Astrocyte (in vitro differentiated cells and primary cell): ENCODE data around the gene NSUN3. TPM values are rescaled to one million over a fixed set of nuclear protein-coding genes. Genes with fewer than 3 reads are reported as not detected.

Source experiments
- DNase-seq: peaks from one replicate; pipeline ENCODE4 v3.0.0-alpha.2; 2010; ENCODE audit warnings: low read depth
- FAIRE-seq: peaks from 2 replicates; lab custom pipeline; 2011; peaks lifted over from hg19 to GRCh38; lab: Jason Lieb, UNC
- H2AFZ ChIP-seq: 2 replicates; pipeline ENCODE4 v1.6.0; 2012; ENCODE audit warnings: low read depth, low read length, inconsistent platforms
- H3K27ac ChIP-seq: 2 replicates; pipeline ENCODE4 v1.5.1; 2011; ENCODE audit warnings: low read depth, low read length, inconsistent platforms
- H3K27me3 ChIP-seq: 2 replicates; pipeline ENCODE4 v1.6.0; 2011; ENCODE audit warnings: low read length, inconsistent platforms; ENCODE audit not compliant: insufficient read depth
- H3K36me3 ChIP-seq: 2 replicates; pipeline ENCODE4 v1.5.1; 2011; ENCODE audit warnings: low read length, inconsistent platforms; ENCODE audit not compliant: insufficient read depth
- H3K4me1 ChIP-seq: 2 replicates; pipeline ENCODE4 v1.5.1; 2011; ENCODE audit warnings: low read length, inconsistent platforms; ENCODE audit not compliant: insufficient read depth
- H3K4me2 ChIP-seq: 2 replicates; pipeline ENCODE4 v1.6.0; 2012; ENCODE audit warnings: low read length, inconsistent platforms
- H3K4me3 ChIP-seq: 2 replicates; pipeline ENCODE4 v1.5.1; 2011; ENCODE audit warnings: low read depth, mild to moderate bottlenecking, low read length, inconsistent platforms; ENCODE audit not compliant: insufficient read depth
- H3K79me2 ChIP-seq: 2 replicates; pipeline ENCODE4 v1.6.0; 2012; ENCODE audit warnings: mild to moderate bottlenecking, low read length, inconsistent platforms; ENCODE audit not compliant: insufficient read depth
- H3K9ac ChIP-seq: 2 replicates; pipeline ENCODE4 v1.6.0; 2012; ENCODE audit warnings: mild to moderate bottlenecking, low read length, inconsistent platforms
- H3K9me3 ChIP-seq: 2 replicates; pipeline ENCODE4 v1.5.1; 2012; ENCODE audit warnings: low read depth, mild to moderate bottlenecking, low read length, inconsistent platforms; ENCODE audit not compliant: insufficient read depth
- H4K20me1 ChIP-seq: 2 replicates; pipeline ENCODE4 v1.6.0; 2012; ENCODE audit warnings: low read length, inconsistent platforms; ENCODE audit not compliant: insufficient read depth
- H3K27ac Mint-ChIP-seq: one replicate; pipeline ENCODE4 v1.8.0; 2021; ENCODE audit warnings: mild to moderate bottlenecking, mixed read lengths; ENCODE audit not compliant: unreplicated experiment
- H3K27me3 Mint-ChIP-seq: one replicate; pipeline ENCODE4 v1.8.0; 2021; ENCODE audit warnings: low read depth, mixed read lengths; ENCODE audit not compliant: unreplicated experiment
- H3K36me3 Mint-ChIP-seq: one replicate; pipeline ENCODE4 v1.8.0; 2021; ENCODE audit warnings: low read depth, mixed read lengths; ENCODE audit not compliant: unreplicated experiment
- H3K4me1 Mint-ChIP-seq: one replicate; pipeline ENCODE4 v1.8.0; 2021; ENCODE audit warnings: low read depth, mixed read lengths; ENCODE audit not compliant: unreplicated experiment
- H3K4me3 Mint-ChIP-seq: one replicate; pipeline ENCODE4 v1.8.0; 2021; ENCODE audit warnings: mild to moderate bottlenecking, moderate library complexity, mixed read lengths; ENCODE audit not compliant: unreplicated experiment
- H3K9me3 Mint-ChIP-seq: one replicate; pipeline ENCODE4 v1.8.0; 2021; ENCODE audit warnings: mild to moderate bottlenecking, mixed read lengths; ENCODE audit not compliant: unreplicated experiment
- EZH2 ChIP-seq: IDR thresholded peaks from 2 replicates; pipeline ENCODE4 v1.6.1; 2012; ENCODE audit warnings: mild to moderate bottlenecking, low read length, inconsistent platforms; ENCODE audit not compliant: insufficient read depth
- total RNA-seq: library from RNA; stranded (reverse); gene quantifications from 2 replicates; pipeline ENCODE4 v1.2.1, GENCODE V29; 2021
- TF ChIP-seq, protein P1 (sequence below): IDR thresholded peaks from 2 replicates; pipeline ENCODE4 v1.5.1; 2011; ENCODE audit warnings: low read depth, mild to moderate bottlenecking, inconsistent platforms, low read length, moderate library complexity; ENCODE audit not compliant: insufficient read depth

Gene NSUN3
- total RNA-seq, 1 donor from 2014 or later = 10.3 TPM

DNA sequence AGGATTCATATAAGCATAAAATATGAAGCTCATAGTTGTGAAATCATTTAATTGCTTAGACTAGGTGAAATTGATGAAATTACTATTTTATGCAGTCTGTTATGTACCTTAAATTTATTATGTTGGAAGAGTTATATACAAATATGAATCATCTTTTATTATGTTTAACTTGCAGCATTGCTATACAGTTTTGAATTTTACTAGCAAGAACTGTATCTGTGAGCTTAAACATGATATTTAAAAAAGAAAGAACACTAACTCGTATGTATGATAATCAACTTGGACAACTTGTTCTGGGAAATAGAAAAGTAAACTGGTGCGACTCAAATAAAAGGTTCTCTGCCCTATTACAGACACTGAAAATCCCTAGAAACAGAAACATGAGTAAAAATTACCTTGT, 36.2 kb upstream of the NSUN3 start:
- no peaks in the 10 kb centered on the region for H3K36me3 ChIP-seq
- no peaks in the 10 kb centered on the region for H3K27me3 ChIP-seq
- H3K4me2 ChIP-seq = no peak overlapping the region
- FAIRE-seq (no peak), DNase-seq (no peak)
- H3K27ac ChIP-seq = no peak overlapping the region
- no peak overlapping the region for H2AFZ ChIP-seq
- Mint-ChIP-seq H3K36me3 (no peaks in the 10 kb centered on the region), H3K4me3 (no peak overlapping the region), H3K27me3 (no peaks in the 10 kb centered on the region), H3K4me1 (no peaks in the 10 kb centered on the region), H3K27ac (no peak overlapping the region), H3K9me3 (no peaks in the 10 kb centered on the region)
- H3K4me1 ChIP-seq = no peaks in the 10 kb centered on the region
- H4K20me1 ChIP-seq = no peaks in the 10 kb centered on the region
- no peak overlapping the region for H3K9ac ChIP-seq
- H3K79me2 ChIP-seq = no peaks in the 10 kb centered on the region
- H3K4me3 ChIP-seq = no peak overlapping the region
- TF ChIP-seq, protein P1, sequence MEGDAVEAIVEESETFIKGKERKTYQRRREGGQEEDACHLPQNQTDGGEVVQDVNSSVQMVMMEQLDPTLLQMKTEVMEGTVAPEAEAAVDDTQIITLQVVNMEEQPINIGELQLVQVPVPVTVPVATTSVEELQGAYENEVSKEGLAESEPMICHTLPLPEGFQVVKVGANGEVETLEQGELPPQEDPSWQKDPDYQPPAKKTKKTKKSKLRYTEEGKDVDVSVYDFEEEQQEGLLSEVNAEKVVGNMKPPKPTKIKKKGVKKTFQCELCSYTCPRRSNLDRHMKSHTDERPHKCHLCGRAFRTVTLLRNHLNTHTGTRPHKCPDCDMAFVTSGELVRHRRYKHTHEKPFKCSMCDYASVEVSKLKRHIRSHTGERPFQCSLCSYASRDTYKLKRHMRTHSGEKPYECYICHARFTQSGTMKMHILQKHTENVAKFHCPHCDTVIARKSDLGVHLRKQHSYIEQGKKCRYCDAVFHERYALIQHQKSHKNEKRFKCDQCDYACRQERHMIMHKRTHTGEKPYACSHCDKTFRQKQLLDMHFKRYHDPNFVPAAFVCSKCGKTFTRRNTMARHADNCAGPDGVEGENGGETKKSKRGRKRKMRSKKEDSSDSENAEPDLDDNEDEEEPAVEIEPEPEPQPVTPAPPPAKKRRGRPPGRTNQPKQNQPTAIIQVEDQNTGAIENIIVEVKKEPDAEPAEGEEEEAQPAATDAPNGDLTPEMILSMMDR = no peak
- no peak for TF ChIP-seq EZH2
- no peaks in the 10 kb centered on the region for H3K9me3 ChIP-seq

DNA sequence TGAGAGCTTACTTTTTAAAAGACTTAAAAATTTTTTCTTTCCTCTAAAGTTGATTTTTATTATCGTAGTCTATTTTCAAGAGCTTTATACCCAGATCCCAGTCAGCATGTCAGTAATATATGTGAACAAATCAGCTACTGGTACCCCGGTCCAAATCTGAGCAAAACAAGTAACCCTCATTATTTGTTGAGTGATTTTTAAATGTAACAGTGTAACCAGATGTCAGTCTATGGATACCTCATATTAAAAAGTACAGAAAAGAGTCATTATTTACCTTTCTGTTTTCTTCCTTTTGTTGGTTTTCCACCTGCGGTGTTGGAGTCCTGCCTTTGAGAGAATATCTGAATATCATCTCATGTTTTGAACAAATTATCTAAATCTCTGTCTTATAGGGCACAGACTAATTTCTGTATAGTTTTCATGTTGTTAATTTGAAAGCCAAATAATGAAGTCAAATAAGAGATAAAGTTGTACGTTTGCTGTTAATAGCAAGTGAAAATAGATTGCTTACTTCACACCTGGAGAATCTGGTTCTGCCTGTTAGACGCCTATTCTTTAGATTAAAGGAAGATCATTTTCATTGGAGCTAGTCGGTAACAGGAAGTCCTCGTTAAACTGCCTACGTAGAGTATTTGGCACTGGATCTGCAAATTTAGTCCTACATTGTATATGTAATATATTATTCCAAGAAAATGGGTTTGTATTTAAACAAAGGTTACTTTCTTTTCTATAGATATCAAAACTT, 34.6 kb upstream of the NSUN3 start, which contains the start of gene STX19:
TSS of gene STX19 (minus strand) at position 505 of the 745 bp plus-strand sequence. CDS start 13,328 bp downstream, outside the sequence.
- TF ChIP-seq, protein P1 = no peak
- no peak for TF ChIP-seq EZH2
- H3K4me3 Mint-ChIP-seq = no peak within 1 kb of the TSS
- H2AFZ ChIP-seq = no peak within 1 kb of the TSS
- no peak within 1 kb of the TSS for H3K27ac ChIP-seq
- no peaks in the 10 kb centered on the region for H3K27me3 ChIP-seq
- no peaks in the 10 kb centered on the region for H3K4me1 Mint-ChIP-seq
- no peaks in the 10 kb centered on the region for H3K36me3 Mint-ChIP-seq
- H3K9me3 ChIP-seq = no peaks in the 10 kb centered on the region
- no peaks in the 10 kb centered on the region for H3K36me3 ChIP-seq
- FAIRE-seq (no peak), DNase-seq (no peak)
- H3K4me2 ChIP-seq = no peak within 1 kb of the TSS
- H3K4me1 ChIP-seq = no peaks in the 10 kb centered on the region
- H3K27me3 Mint-ChIP-seq = no peaks in the 10 kb centered on the region
- H3K79me2 ChIP-seq = no peaks in the 10 kb centered on the region
- H3K9me3 Mint-ChIP-seq = no peaks in the 10 kb centered on the region
- no peak within 1 kb of the TSS for H3K9ac ChIP-seq
- no peak within 1 kb of the TSS for H3K4me3 ChIP-seq
- H4K20me1 ChIP-seq = no peaks in the 10 kb centered on the region
- no peak within 1 kb of the TSS for H3K27ac Mint-ChIP-seq

DNA sequence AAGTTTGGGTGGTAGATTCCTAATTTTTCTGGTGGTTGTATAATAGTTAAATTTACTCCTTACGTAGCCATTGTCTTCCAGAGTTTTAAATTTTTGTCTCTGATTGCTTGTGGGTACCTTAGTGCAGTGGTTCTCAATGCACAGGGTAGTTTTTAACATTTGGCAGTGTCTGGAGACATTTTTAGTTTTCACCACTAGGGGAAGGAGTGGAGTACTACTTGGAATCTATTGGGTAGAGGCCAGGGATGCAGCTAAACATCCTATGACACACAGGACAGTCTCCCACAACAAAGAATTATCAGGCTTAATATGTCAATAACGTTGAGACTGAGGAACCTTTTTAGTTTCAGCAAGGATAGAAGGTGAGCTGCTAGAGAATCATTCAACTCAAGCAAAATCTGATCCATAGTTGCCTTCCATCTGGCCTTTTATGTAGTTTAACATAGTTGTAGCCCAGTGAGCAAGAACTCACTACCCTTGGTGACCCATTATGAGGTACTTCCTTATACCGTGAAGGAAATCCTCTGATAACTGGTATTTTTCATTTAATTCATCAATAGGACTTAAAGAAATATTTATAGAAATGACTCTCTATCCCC, 25.9 kb upstream of the NSUN3 start:
- peak; percentile 77 for FAIRE-seq

More for the DNA sequence above, 25.9 kb upstream of the NSUN3 start:
- no peak for TF ChIP-seq EZH2
- TF ChIP-seq, protein P1 = peak; percentile 51
- Mint-ChIP-seq H3K27ac (no peak overlapping the region), H3K36me3 (no peaks in the 10 kb centered on the region), H3K4me3 (no peak overlapping the region), H3K9me3 (no peaks in the 10 kb centered on the region), H3K27me3 (no peaks in the 10 kb centered on the region), H3K4me1 (no peaks in the 10 kb centered on the region)
- H3K9ac ChIP-seq = no peak overlapping the region
- H3K27me3 ChIP-seq = no peaks in the 10 kb centered on the region
- H2AFZ ChIP-seq = no peak overlapping the region
- no peak overlapping the region for H3K4me3 ChIP-seq
- H4K20me1 ChIP-seq = no peaks in the 10 kb centered on the region
- peak; percentile 10 for DNase-seq
- no peak overlapping the region for H3K27ac ChIP-seq
- no peaks in the 10 kb centered on the region for H3K79me2 ChIP-seq
- no peaks in the 10 kb centered on the region for H3K36me3 ChIP-seq
- H3K9me3 ChIP-seq = no peaks in the 10 kb centered on the region
- no peak overlapping the region for H3K4me2 ChIP-seq
- no peaks in the 10 kb centered on the region for H3K4me1 ChIP-seq
